Stimulated activated CD4-positive, alpha-beta T cell treated with anti-CD3 and anti-CD28 coated beads, TNF-alpha, amount 100 ng/mL, for 4 hours (primary cell): ENCODE data around the gene CDCP2.

Source experiments
- DNase-seq, 3 experiments: peaks; one replicate each; pipeline ENCODE4 v3.0.0-alpha.2; 2020; ENCODE audit warnings: low read depth in 3 of 3

The CDCP2 gene

GRCh38 chr1:54152696-54153095, at the start of gene CDCP2:
Gene CDCP2 (minus strand): TSS chr1:54153000. CDS start chr1:54152922, 78 bp downstream.
- no peak for DNase-seq

GRCh38 chr1:54200519-54200997, 47.8 kb upstream of the CDCP2 start:
- no peak for DNase-seq

GRCh38 chr1:54199765-54200518, 47.1 kb upstream of the CDCP2 start, which contains the start of the genes CYB5RL and MRPL37:
Gene CYB5RL (minus strand): TSS chr1:54200030. CDS start chr1:54195616, 4,414 bp downstream.
Gene MRPL37 (plus strand): TSS chr1:54200167. CDS start chr1:54200244, 77 bp downstream.
- DNase-seq, result peak; percentile 71 to 84 (median 79)

GRCh38 chr1:54199151-54199764, 46.5 kb upstream of the CDCP2 start:
- DNase-seq, result no peak

GRCh38 chr1:54193453-54193852, 40.7 kb upstream of the CDCP2 start:
- DNase-seq, result no peak

- no peak for DNase-seq
Measured at GRCh38 chr1:54191525-54191924, 38.7 kb upstream of the CDCP2 start.

GRCh38 chr1:54190526-54190925, 37.7 kb upstream of the CDCP2 start:
- no peak for DNase-seq

GRCh38 chr1:54188291-54188690, 35.5 kb upstream of the CDCP2 start:
- no peak for DNase-seq

- no peak for DNase-seq
Measured at GRCh38 chr1:54186056-54186455, 33.3 kb upstream of the CDCP2 start.

- no peak for DNase-seq
Measured at GRCh38 chr1:54180701-54181360, 28.0 kb upstream of the CDCP2 start.

GRCh38 chr1:54178296-54179070, 25.7 kb upstream of the CDCP2 start:
- no peak for DNase-seq

GRCh38 chr1:54177726-54178125, 24.9 kb upstream of the CDCP2 start:
- DNase-seq, result no peak

GRCh38 chr1:54176621-54177327, 24.0 kb upstream of the CDCP2 start:
- DNase-seq, result no peak

- no peak for DNase-seq
Measured at GRCh38 chr1:54174106-54174505, 21.3 kb upstream of the CDCP2 start.

- no peak for DNase-seq
Measured at GRCh38 chr1:54173681-54174080, 20.9 kb upstream of the CDCP2 start.

GRCh38 chr1:54172614-54173599, 20.1 kb upstream of the CDCP2 start:
- no peak for DNase-seq

GRCh38 chr1:54171606-54172005, 18.8 kb upstream of the CDCP2 start:
- DNase-seq, result no peak

GRCh38 chr1:54171016-54171415, 18.2 kb upstream of the CDCP2 start:
- DNase-seq, result no peak

GRCh38 chr1:54169068-54169467, 16.3 kb upstream of the CDCP2 start:
- DNase-seq, result no peak
